DND-41 (cell line): Measurements from ENCODE around the gene NPIPA1.
A peak's percentile ranks its signal among the peaks of the same experiment; 100 is the strongest.
"Not testable (repeated sequence)": the region's sequence is repeated elsewhere in the genome, so short reads cannot be mapped to it uniquely, and the experiment has no call there.

Experiments
- ATAC-seq: fragments of 200-7000 bp; cut with Tn5 transposase; 3 replicates; pipeline ENCODE4 v1.9.1; 2021; ENCODE audit warnings: low read depth; ENCODE audit not compliant: insufficient read depth
- DNase-seq: peaks from one replicate; pipeline ENCODE4 v3.0.0-alpha.2; 2020
- H2AFZ ChIP-seq: 2 replicates; pipeline ENCODE4 v1.6.0; 2012; ENCODE audit warnings: low read depth, low read length
- H3K27ac ChIP-seq: 2 replicates; pipeline ENCODE4 v1.5.1; 2012; ENCODE audit warnings: low read length, inconsistent platforms
- H3K27me3 ChIP-seq: fragments of 200-600 bp; sonication (generic); 2 replicates; pipeline ENCODE4 v1.6.0; 2012; ENCODE audit warnings: low read length, mild to moderate bottlenecking, inconsistent platforms; ENCODE audit not compliant: insufficient read depth, poor library complexity
- H3K36me3 ChIP-seq: 2 replicates; pipeline ENCODE4 v1.5.1; 2012; ENCODE audit warnings: low read length, inconsistent platforms; ENCODE audit not compliant: insufficient read depth
- H3K4me1 ChIP-seq: 2 replicates; pipeline ENCODE4 v1.5.1; 2012; ENCODE audit warnings: mild to moderate bottlenecking, low read length; ENCODE audit not compliant: insufficient read depth
- H3K4me2 ChIP-seq: 2 replicates; pipeline ENCODE4 v1.6.0; 2012; ENCODE audit warnings: mild to moderate bottlenecking, moderate library complexity, low read length, inconsistent platforms; ENCODE audit not compliant: insufficient read depth
- H3K4me3 ChIP-seq, 2 experiments: fragments of 200-600 bp in 1 of 2; shearing (Covaris generic) in 1 of 2; 2 replicates each; pipeline ENCODE4 v1.5.1; 2012 to 2016; ENCODE audit warnings: inconsistent platforms in 2 of 2, low read length in 2 of 2, mild to moderate bottlenecking in 2 of 2, low read depth in 1 of 2, moderate library complexity in 1 of 2
- H3K79me2 ChIP-seq: 2 replicates; pipeline ENCODE4 v1.6.0; 2012; ENCODE audit warnings: low read length, inconsistent platforms; ENCODE audit not compliant: insufficient read depth
- H3K9ac ChIP-seq: 2 replicates; pipeline ENCODE4 v1.6.0; 2012; ENCODE audit warnings: low read depth, mild to moderate bottlenecking, inconsistent platforms, low read length, moderate library complexity
- H3K9me3 ChIP-seq: 2 replicates; pipeline ENCODE4 v1.5.1; 2012; ENCODE audit warnings: low read length, moderate library complexity, mild to moderate bottlenecking, inconsistent platforms; ENCODE audit not compliant: insufficient read depth, severe bottlenecking
- H4K20me1 ChIP-seq: 2 replicates; pipeline ENCODE4 v1.6.0; 2012; ENCODE audit warnings: low read length; ENCODE audit not compliant: insufficient read depth
- EZH2 ChIP-seq: IDR thresholded peaks from 3 replicates; pipeline ENCODE4 v1.6.1; 2012; ENCODE audit warnings: borderline replicate concordance, low read depth, mild to moderate bottlenecking, moderate library complexity, low read length, inconsistent platforms; ENCODE audit not compliant: severe bottlenecking
- TF ChIP-seq, protein P1 (sequence below): IDR thresholded peaks from 2 replicates; pipeline ENCODE4 v1.5.1; 2012; ENCODE audit warnings: borderline replicate concordance, low read length, moderate library complexity, mild to moderate bottlenecking; ENCODE audit not compliant: poor library complexity, severe bottlenecking; ENCODE audit errors: extremely low read depth

Gene NPIPA1

GRCh38 chr16:14965328-14965727 is 28.1 kb downstream of the NPIPA1 start:
- Histone ChIP-seq H3K36me3 (no peaks in the 10 kb centered on the region), H4K20me1 (0 out of 2 replicates have a peak, but pooled peaks cover 5% of the 10 kb centered on the region), H3K27ac (no peak overlapping the region), H3K4me3 (no peak overlapping the region), H2AFZ (no peak overlapping the region), H3K27me3 (peaks cover 6% of the 10 kb centered on the region), H3K9me3 (no peaks in the 10 kb centered on the region), H3K79me2 (no peaks in the 10 kb centered on the region), H3K4me2 (no peak overlapping the region), H3K4me1 (no peaks in the 10 kb centered on the region), H3K9ac (no peak overlapping the region)
- no peak for DNase-seq
- TF ChIP-seq, protein P1, sequence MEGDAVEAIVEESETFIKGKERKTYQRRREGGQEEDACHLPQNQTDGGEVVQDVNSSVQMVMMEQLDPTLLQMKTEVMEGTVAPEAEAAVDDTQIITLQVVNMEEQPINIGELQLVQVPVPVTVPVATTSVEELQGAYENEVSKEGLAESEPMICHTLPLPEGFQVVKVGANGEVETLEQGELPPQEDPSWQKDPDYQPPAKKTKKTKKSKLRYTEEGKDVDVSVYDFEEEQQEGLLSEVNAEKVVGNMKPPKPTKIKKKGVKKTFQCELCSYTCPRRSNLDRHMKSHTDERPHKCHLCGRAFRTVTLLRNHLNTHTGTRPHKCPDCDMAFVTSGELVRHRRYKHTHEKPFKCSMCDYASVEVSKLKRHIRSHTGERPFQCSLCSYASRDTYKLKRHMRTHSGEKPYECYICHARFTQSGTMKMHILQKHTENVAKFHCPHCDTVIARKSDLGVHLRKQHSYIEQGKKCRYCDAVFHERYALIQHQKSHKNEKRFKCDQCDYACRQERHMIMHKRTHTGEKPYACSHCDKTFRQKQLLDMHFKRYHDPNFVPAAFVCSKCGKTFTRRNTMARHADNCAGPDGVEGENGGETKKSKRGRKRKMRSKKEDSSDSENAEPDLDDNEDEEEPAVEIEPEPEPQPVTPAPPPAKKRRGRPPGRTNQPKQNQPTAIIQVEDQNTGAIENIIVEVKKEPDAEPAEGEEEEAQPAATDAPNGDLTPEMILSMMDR: no peak
- TF ChIP-seq EZH2: no peak
- ATAC-seq: no peak

GRCh38 chr16:14969795-14970194 is 32.6 kb downstream of the NPIPA1 start:
- not testable (repeated sequence) for H3K9ac ChIP-seq, H3K79me2 ChIP-seq, H3K9me3 ChIP-seq, H3K27me3 ChIP-seq, H3K4me2 ChIP-seq, H3K4me1 ChIP-seq, H3K27ac ChIP-seq, H4K20me1 ChIP-seq, DNase-seq, H3K36me3 ChIP-seq, H3K4me3 ChIP-seq, ATAC-seq, H2AFZ ChIP-seq

DNA sequence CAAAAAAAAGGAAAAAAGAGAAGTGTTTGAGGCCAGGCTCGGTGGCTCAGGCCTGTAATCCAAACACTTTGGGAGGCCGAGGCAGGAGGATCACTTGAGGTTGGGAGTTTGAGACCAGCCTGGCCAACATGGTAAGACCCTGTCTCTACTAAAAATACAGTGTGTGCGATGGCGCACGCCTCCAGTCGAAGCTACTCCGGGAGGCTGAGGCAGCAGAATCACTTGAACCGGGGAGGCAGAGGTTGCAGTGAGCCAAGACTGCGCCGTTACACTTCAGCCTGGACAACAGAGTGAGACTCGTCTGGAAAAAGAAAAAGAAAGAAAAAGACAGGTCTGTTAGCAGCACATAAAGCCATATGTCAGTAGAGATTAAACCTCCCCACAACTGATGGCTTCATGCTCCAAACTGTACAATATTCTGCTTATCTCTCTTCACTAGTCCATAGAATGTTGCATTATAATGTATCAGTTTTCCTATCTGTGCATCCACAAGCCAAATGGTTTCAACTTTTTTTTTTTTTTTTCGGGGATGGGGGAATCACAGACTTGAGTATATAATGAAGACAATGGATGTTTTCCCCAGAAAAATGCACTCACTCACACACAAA is 34.5 kb downstream of the NPIPA1 start:
- H4K20me1 ChIP-seq, H3K36me3 ChIP-seq, H3K27me3 ChIP-seq, H3K4me2 ChIP-seq, H3K27ac ChIP-seq, H3K4me3 ChIP-seq, ATAC-seq, H3K9me3 ChIP-seq, H3K9ac ChIP-seq, DNase-seq: not testable (repeated sequence)
- peaks cover 19% of the 10 kb centered on the region for H3K79me2 ChIP-seq
- peaks cover 19% of the 10 kb centered on the region for H3K4me1 ChIP-seq
- H2AFZ ChIP-seq: peak overlapping the region; percentile 13; the same call in 1 of the 2 replicates

DNA sequence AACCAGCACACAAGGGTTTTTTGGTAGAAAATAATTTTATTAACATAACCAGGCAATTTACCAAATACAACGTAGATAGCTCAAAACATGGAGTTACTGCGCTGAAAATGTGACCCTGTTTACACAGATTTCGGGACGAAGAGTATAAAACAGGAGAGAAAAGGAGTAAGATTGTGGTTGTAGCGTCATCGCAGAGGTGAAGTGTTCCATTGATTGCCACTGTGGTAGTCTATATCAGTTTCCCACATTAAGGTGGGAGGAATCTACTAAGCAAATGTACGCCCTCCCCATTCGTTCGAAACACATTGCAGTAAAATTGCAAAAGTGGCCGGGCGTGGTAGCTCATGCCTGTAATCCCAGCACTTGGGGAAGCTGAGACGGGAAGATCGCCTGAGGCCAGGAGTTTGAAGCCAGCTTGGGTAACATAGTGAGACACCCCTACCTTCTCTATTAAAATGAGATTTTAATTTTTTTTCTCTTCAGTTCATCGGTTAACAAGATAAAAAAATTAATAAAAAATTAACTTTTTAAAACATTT is 36.6 kb downstream of the NPIPA1 start:
- H3K9ac ChIP-seq: peak overlapping the region; percentile 91
- H3K4me3 ChIP-seq: peak overlapping the region; percentile 97 to 100; a peak in 2 of 4 replicates
- not testable (repeated sequence) for H3K9me3 ChIP-seq, ATAC-seq, DNase-seq, H4K20me1 ChIP-seq, H3K27ac ChIP-seq, H3K36me3 ChIP-seq, H3K27me3 ChIP-seq
- peak overlapping the region; percentile 74 for H3K4me2 ChIP-seq
- peaks cover 22% of the 10 kb centered on the region for H3K79me2 ChIP-seq
- H2AFZ ChIP-seq: peak overlapping the region; percentile 100; the same call in 1 of the 2 replicates
- H3K4me1 ChIP-seq: peaks cover 19% of the 10 kb centered on the region

DNA sequence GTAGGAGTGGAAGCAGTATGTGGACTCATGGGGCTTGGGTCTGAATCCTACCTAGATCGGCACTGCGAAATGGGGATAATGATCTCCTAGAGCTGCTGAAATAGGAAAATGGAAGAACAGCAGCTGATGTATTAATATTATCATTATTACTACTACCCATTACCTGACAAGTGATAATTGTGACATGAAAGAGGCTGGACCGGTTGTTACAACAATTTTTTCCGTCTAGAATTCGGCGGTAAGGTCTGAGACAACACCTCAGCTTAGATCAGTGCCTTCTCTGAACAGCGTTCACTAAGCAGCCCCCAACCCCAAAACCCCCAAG is 37.0 kb downstream of the NPIPA1 start:
- not testable (repeated sequence) for H3K27me3 ChIP-seq, H3K9me3 ChIP-seq, H3K27ac ChIP-seq, H4K20me1 ChIP-seq, ATAC-seq, H3K36me3 ChIP-seq, DNase-seq
- peak overlapping the region; percentile 74 for H3K4me2 ChIP-seq
- H3K4me3 ChIP-seq: peak overlapping the region; percentile 97 to 100
- peaks cover 19% of the 10 kb centered on the region for H3K4me1 ChIP-seq
- H2AFZ ChIP-seq: peak overlapping the region; percentile 100
- H3K9ac ChIP-seq: peak overlapping the region; percentile 91
- H3K79me2 ChIP-seq: peaks cover 25% of the 10 kb centered on the region
